Stomach smooth muscle (tissue), 2 donors: Measurements from ENCODE around the gene PGBD5.

Experiments
- H3K27ac ChIP-seq: one replicate; pipeline ENCODE4 v1.7.0; 2013; ENCODE audit warnings: mild to moderate bottlenecking, low read length, inconsistent platforms
- H3K27me3 ChIP-seq, 2 donors: one replicate each; pipeline ENCODE4 v1.7.0; 2013; ENCODE audit warnings: low read length in 2 of 2; ENCODE audit not compliant: insufficient read depth in 2 of 2, control insufficient read depth in 1 of 2
- H3K36me3 ChIP-seq, 2 donors: one replicate each; pipeline ENCODE4 v1.7.0; 2013; ENCODE audit warnings: low read length in 2 of 2; ENCODE audit not compliant: control insufficient read depth in 2 of 2, insufficient read depth in 2 of 2
- H3K4me1 ChIP-seq: one replicate; pipeline ENCODE4 v1.7.0; 2013; ENCODE audit warnings: low read length; ENCODE audit not compliant: control insufficient read depth, insufficient read depth
- H3K4me3 ChIP-seq, 2 donors: one replicate each; pipeline ENCODE4 v1.7.0; 2013; ENCODE audit warnings: low read length in 2 of 2
- H3K9ac ChIP-seq, 2 donors: one replicate each; pipeline ENCODE4 v1.7.0; 2013; ENCODE audit warnings: low read length in 2 of 2, mild to moderate bottlenecking in 1 of 2
- H3K9me3 ChIP-seq, 2 donors: one replicate each; pipeline ENCODE4 v1.7.0; 2013; ENCODE audit warnings: low read length in 2 of 2; ENCODE audit not compliant: control insufficient read depth in 2 of 2
- donor health status: healthy.
- donor health status: Pancreatic carcinoma.

The PGBD5 gene

DNA sequence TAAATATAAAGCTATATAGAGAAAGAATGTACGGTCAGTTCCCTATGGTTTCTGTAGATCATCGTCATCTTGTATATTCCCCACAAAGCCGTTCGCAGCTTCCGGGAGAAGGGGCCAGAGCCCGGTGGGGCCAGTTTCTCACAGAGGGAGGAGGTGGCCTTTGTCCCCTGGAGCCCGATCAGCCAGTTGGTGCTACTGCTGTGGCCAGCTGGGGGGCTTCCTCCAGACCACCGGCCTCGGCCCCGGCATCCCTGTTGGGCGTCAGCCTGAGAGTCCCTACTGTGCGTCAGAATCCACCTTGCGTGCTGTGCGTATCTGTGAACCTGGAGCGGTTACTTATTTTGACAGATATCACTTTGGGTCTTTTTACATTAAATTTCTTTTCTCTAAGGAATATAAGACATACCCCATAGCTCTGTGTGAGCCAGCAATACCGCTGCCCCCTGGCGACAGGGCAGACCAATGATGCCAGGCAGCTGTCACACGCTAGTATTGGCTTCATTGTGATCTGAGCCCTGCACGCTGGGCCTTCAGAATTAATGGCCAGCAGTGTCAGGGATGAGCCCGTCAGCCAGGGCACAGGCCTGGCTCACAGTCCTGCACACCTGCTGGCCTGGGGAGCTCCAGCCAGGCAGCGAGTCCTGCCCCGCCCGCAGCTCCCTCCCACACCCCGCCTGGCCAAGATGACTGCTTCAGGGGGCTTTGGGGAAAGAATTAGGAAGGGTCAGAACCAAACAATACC, 145.9 kb downstream of the PGBD5 start:
- no peak overlapping the region for H3K9ac ChIP-seq
- peaks cover 36 to 53% of the 10 kb centered on the region in 2 donors for H3K36me3 ChIP-seq
- no peak overlapping the region for H3K4me3 ChIP-seq
- H3K9me3 ChIP-seq: no peaks in the 10 kb centered on the region
- H3K4me1 ChIP-seq: peaks cover 2% of the 10 kb centered on the region
- H3K27ac ChIP-seq: no peak overlapping the region
- no peaks in the 10 kb centered on the region for H3K27me3 ChIP-seq

DNA sequence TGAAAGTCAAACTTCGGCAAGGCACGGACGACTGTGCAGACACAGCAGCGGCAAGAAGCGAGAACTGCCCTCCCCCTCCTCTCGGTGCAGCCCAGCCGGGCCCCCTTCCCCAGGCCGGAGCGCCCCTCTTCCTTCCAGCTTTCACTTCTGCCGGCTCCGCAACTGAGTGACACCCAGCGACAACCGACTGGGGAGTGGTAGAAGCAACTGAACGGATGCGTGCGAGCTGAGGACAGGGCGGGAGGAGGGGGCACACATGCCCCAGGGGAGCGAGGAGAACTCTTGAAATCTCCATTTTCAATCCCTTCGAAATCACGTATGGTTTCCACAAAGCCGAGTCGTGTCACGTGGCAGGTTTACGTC, 146.6 kb downstream of the PGBD5 start:
- H3K4me1 ChIP-seq: peaks cover 2% of the 10 kb centered on the region
- H3K9me3 ChIP-seq: no peaks in the 10 kb centered on the region
- H3K4me3 ChIP-seq: no peak overlapping the region
- peaks cover 41 to 57% of the 10 kb centered on the region in 2 donors for H3K36me3 ChIP-seq
- H3K27me3 ChIP-seq: no peaks in the 10 kb centered on the region
- no peak overlapping the region for H3K9ac ChIP-seq
- H3K27ac ChIP-seq: no peak overlapping the region

DNA sequence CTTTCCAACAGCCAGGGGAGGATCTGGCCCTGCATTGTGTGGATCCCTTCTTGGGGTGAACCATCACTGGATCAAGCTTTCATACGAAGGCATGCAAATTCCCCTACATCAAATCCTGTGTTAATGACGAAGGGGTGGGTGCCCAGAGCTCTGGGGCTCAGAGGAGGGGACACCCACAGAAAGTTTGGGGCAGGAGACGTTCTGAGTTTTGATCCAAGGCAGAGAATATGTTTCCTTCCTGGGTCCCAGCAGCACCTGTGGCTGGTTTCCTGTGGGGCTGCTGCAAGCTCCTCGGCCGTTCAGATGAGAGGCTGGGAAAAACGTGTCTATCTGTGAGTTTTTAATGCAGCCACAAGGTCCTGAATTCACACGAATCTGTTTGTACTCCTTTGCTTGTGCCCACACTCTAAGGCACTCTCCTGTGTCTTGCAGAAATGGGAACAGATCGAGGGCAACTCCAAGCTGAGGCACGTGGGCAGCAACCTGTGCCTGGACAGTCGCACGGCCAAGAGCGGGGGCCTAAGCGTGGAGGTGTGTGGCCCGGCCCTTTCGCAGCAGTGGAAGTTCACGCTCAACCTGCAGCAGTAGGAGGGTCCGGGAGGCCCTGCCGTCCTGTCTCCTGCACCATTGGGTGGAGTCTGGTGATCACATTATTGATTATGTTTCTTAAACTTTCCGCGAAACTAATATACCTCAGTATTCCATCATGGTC, 147.1 kb downstream of the PGBD5 start:
- Histone ChIP-seq H3K27ac (no peak overlapping the region), H3K27me3 (no peaks in the 10 kb centered on the region), H3K36me3 (peaks cover 46 to 57% of the 10 kb centered on the region in 2 donors), H3K4me3 (no peak overlapping the region), H3K9ac (no peak overlapping the region), H3K4me1 (peaks cover 2% of the 10 kb centered on the region), H3K9me3 (no peaks in the 10 kb centered on the region)

DNA sequence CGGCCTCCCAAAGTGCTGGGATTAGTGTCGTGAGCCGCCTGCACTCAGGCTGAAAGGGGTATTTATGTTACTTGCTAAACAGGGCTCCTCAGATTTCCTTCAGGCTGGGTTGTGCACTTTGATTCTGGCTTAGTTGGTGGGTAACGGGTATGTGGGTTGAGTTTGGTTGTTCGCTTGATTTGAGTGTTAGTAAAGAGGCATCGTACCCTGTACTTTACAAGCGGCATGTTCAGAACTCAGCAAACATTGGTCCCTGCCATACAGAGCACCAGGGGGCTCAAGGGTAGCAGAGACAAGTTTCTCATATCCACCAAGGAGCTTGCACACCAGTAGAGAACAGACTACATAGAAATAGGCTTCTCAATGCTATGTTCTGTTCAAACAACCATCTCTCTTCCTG, 147.8 kb downstream of the PGBD5 start:
- H3K27ac ChIP-seq: no peak overlapping the region
- no peak overlapping the region for H3K9ac ChIP-seq
- H3K9me3 ChIP-seq: no peaks in the 10 kb centered on the region
- no peaks in the 10 kb centered on the region for H3K27me3 ChIP-seq
- peaks cover 46 to 64% of the 10 kb centered on the region in 2 donors for H3K36me3 ChIP-seq
- no peak overlapping the region for H3K4me3 ChIP-seq
- peaks cover 2% of the 10 kb centered on the region for H3K4me1 ChIP-seq

DNA sequence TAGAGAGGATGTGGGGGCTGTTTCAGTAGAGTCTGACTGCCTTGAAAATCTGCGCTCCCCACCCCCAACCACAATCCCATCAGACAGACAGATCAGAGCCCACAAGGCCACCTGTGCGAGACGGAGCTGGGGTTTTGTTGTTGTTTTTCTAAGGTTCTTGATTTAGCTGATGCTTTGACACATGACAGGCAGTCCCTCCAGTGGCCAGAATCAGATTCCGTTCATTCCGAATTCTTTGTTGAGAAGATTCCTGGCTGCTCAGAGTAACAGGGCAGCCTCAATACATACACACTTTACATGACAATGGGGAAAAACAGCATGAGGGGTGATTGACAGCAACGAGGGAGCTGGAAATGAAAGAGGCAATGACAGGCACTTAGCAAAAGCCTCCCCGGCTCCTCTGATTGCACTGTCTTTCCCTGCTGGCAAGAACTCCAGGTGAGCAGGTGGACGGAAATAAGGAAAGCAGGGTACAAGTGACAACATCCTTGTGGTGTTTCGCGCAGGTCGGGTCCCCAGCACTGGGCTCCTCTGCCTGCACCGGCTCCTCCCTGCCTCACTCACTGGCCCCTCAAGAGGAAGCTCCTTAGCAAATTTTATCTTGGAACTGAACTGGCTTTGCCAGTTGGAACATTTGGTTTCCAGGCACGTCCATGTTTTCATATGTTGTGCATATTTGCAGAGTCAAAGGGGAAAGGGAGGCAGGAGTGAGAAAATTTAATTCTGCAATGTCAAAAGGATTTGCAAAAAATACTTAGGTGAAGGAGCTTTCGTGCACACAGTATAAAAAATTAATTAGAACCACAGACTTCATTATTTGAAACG, 148.7 kb downstream of the PGBD5 start:
- Histone ChIP-seq H3K27me3 (no peaks in the 10 kb centered on the region), H3K27ac (no peak overlapping the region), H3K9ac (no peak overlapping the region), H3K9me3 (no peaks in the 10 kb centered on the region), H3K4me3 (no peak overlapping the region), H3K4me1 (peaks cover 2% of the 10 kb centered on the region), H3K36me3 (peaks cover 47 to 65% of the 10 kb centered on the region in 2 donors)

DNA sequence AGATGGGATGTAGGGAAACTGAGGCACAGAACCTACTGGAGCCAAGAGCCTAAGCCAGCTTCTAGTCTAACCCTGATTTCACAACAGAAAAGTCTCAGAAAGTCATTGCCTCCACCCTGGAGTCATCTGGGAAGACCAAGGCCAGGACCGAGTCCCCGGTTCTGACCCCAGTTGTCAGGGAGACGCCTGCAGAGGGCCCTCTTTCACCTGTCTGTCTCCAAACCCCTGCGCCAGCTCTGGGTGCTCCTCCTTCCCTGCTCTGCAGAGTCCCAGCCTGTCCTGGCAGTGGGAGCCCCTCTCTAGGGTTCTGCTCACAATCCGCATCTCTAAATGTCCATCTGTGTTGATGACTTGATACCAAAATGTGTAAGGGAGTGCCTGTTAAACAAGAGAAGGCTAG, 149.7 kb downstream of the PGBD5 start:
- H3K36me3 ChIP-seq: peaks cover 51 to 65% of the 10 kb centered on the region in 2 donors
- H3K9me3 ChIP-seq: no peaks in the 10 kb centered on the region
- no peak overlapping the region for H3K9ac ChIP-seq
- peaks cover 1% of the 10 kb centered on the region for H3K4me1 ChIP-seq
- H3K4me3 ChIP-seq: no peak overlapping the region
- no peak overlapping the region for H3K27ac ChIP-seq
- no peaks in the 10 kb centered on the region for H3K27me3 ChIP-seq

DNA sequence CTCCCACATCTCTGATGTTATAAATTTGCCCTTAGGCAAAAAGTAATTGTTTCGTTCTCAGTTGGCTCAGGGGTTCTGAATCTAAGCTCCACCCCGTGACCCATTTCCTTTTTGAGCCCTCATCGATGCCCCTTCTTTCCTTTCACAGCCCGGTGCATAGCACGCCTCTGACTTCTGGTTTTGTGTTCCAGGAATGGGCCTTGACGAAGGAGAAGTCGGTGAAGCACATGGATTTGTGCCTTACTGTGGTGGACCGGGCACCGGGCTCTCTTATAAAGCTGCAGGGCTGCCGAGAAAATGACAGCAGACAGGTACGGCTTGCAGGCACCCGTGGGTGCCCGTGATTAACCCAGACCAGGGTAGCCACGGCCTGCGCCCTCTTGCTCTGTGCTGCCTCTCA, 151.9 kb downstream of the PGBD5 start:
- H3K9ac ChIP-seq: no peak overlapping the region
- peaks cover 5% of the 10 kb centered on the region for H3K4me1 ChIP-seq
- H3K27ac ChIP-seq: no peak overlapping the region
- no peaks in the 10 kb centered on the region for H3K27me3 ChIP-seq
- H3K4me3 ChIP-seq: no peak overlapping the region
- no peaks in the 10 kb centered on the region for H3K9me3 ChIP-seq
- peaks cover 41 to 47% of the 10 kb centered on the region in 2 donors for H3K36me3 ChIP-seq

DNA sequence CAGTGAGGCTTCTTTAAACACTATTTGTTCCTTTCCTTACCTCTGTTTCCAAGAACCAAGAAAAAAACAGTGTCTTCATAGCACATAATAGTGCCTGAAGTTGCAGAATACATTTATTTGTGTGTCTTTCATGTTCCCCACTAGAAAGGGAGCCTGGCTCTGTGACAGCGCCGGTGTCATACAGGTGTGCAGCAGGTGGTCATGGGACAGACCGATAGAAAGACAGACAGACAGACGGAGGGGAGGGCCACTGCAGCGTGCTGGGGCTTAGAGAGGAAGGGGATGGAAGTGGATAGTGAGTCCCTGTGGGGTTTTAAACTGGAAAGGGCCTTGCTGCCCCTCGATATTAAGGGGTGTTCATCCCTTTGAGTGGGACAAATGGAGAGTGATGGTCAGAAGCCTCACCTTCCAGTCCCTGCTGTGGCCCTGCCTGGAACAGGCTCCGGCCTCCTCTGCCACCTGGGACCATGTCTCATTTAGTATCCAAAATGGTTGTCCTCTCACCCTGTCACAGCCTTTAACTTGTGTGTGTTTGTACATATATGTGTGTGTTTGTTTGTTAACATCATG, 152.9 kb downstream of the PGBD5 start:
- Histone ChIP-seq H3K27ac (no peak overlapping the region), H3K27me3 (no peaks in the 10 kb centered on the region), H3K4me3 (no peak overlapping the region), H3K4me1 (peaks cover 12% of the 10 kb centered on the region), H3K9me3 (no peaks in the 10 kb centered on the region), H3K36me3 (peaks cover 32 to 38% of the 10 kb centered on the region in 2 donors), H3K9ac (no peak overlapping the region)

DNA sequence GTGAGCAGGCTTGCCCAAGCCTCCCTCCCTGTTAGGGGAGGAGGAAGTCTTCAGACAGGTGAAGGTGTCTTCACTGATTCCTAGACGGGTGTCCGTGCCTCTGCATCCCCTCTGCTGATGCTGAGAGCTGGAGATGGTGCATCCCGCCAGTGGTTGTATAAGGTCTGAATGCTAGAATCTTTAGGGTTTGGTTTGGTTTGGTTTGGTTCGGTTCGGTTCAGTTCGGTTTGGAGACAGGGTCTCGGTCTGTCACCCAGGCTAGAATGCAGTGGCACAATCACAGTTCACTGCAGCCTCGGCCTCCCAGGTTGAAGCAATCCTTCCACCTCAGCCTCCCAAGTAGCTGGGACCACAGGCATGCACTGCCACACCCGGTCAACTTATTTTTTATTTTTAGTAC, 153.6 kb downstream of the PGBD5 start:
- Histone ChIP-seq H3K9ac (no peak overlapping the region), H3K27me3 (no peaks in the 10 kb centered on the region), H3K36me3 (peaks cover 32 to 39% of the 10 kb centered on the region in 2 donors), H3K27ac (no peak overlapping the region), H3K9me3 (no peaks in the 10 kb centered on the region), H3K4me3 (no peak overlapping the region), H3K4me1 (peaks cover 13% of the 10 kb centered on the region)

DNA sequence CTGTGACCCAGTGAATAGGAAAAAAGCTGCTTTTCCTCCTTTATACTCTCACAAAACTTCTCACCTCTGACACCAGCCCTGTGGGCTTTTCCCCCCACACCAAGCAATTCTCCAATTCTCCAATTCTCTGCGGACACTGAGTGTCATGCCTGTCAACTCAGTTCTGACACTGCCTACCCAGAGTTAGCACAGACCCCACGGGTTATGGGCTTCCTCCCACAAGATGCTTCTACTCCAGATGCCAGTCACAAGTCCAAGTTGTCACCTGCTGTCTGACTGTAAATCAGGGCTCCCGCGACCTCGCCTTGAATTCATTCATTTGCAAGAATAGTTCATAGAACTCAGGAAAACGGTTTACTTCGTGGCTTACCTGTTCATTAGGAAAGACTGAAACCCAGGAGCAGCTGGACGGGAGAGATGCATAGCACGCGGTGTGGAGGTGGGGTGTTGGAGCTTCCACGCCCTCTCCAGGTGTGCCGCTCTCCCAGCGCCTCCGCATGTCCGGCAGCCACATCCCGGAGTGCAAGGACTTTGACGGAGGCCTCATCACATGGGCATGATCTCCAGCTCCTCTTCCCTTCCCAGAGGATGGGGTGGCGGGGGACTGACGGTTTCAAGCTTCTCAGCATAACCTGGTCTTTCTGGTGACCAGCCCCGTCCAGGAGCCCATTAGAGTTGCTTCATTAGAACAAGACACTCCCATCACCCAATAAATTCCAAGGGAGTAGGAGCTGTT, 154.7 kb downstream of the PGBD5 start:
- peaks cover 23% of the 10 kb centered on the region for H3K4me1 ChIP-seq
- H3K9me3 ChIP-seq: no peaks in the 10 kb centered on the region
- no peak overlapping the region for H3K27ac ChIP-seq
- no peak overlapping the region for H3K9ac ChIP-seq
- no peak overlapping the region for H3K4me3 ChIP-seq
- peaks cover 27 to 33% of the 10 kb centered on the region in 2 donors for H3K36me3 ChIP-seq
- no peaks in the 10 kb centered on the region for H3K27me3 ChIP-seq
